ENCODE data around the gene DTYMK. TPM values are rescaled to one million over a fixed set of nuclear protein-coding genes. Genes with fewer than 3 reads are reported as not detected.
A peak's percentile ranks its signal among the peaks of the same experiment; 100 is the strongest.

Gene DTYMK
- total RNA-seq, 1 donor from 2014 or later, result 48.2 TPM

GRCh38 chr2:241649927-241650326, 36.7 kb downstream of the DTYMK start:
- no peak for DNase-seq (ENCODE audit: low read depth, low spot score)

GRCh38 chr2:241649404-241649803, 37.2 kb downstream of the DTYMK start:
- no peak for DNase-seq (ENCODE audit: low read depth, low spot score)

- no peak for DNase-seq (ENCODE audit: low read depth, low spot score)
Observed at GRCh38 chr2:241648453-241648852, 38.2 kb downstream of the DTYMK start.

GRCh38 chr2:241645915-241646645, 40.5 kb downstream of the DTYMK start:
- DNase-seq (ENCODE audit: low read depth, low spot score), result no peak

DNA sequence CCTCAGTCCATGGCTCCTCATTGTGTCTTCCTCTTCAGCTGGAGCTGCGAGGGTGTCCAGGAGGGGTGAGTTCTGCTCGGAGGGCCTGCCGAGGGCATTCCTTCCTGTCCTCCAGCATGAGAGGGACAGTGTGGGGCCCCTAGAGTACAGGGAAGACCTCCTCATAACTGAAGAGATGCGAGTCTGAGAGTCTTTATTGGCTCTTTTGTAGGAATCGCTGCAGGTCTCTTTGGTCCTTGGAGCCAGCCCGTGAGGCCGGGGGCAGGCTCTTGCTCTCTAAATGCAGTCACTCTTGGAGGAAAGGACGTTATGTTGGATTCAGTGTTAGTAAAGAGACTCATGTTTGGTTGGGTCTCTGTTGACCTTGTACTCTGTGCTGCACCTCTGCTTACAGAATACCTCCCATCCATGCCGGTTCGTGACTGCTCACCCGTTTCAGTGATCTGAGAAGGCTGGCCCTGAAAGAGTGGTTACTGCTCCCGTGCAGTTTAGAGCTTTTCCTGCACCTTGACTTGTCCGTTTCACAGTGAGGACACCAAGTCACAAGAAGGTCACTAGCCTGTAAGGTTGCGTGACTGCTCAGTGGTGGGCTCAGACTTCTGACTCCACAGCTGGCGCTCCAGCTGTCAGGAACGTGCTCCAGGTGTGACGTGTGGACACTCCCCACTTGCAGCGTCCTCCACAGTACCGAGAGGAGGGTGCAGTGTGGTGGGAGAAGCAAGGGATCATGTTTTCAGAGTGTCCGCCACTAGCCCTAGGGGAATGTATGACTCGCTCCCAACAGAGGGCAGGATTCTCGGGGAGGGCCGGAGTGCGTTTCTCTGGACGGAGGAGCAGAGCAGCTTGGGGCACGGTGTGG, 41.3 kb downstream of the DTYMK start:
- DNase-seq (ENCODE audit: low read depth, low spot score), result no peak

- DNase-seq (ENCODE audit: low read depth, low spot score), result no peak
Observed at GRCh38 chr2:241641631-241642030, 45.0 kb downstream of the DTYMK start.

GRCh38 chr2:241640165-241640795, 46.3 kb downstream of the DTYMK start:
- DNase-seq (ENCODE audit: low read depth, low spot score), result no peak

GRCh38 chr2:241639385-241639784, 47.2 kb downstream of the DTYMK start:
- no peak for DNase-seq (ENCODE audit: low read depth, low spot score)

DNA sequence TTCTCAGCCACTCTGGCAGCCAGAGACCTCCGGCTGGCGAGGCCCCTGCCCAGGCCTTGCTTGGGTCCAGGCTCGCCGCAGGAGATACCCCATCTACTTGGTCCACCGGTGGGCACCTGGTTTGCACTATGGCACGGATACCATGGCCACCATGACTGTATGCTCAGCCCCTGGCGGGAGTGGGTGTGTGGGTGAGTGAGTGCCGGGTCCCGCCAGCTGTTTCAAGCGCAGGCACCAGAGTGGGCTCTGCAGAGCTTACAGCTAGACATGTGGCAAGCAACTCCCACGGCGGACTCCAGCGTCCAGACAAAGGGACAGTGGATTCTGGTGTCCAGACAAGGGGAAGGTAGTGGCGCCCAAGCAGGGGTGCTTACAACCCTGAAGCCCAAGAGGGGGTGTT, 47.7 kb downstream of the DTYMK start:
- no peak for DNase-seq (ENCODE audit: low read depth, low spot score)

DNA sequence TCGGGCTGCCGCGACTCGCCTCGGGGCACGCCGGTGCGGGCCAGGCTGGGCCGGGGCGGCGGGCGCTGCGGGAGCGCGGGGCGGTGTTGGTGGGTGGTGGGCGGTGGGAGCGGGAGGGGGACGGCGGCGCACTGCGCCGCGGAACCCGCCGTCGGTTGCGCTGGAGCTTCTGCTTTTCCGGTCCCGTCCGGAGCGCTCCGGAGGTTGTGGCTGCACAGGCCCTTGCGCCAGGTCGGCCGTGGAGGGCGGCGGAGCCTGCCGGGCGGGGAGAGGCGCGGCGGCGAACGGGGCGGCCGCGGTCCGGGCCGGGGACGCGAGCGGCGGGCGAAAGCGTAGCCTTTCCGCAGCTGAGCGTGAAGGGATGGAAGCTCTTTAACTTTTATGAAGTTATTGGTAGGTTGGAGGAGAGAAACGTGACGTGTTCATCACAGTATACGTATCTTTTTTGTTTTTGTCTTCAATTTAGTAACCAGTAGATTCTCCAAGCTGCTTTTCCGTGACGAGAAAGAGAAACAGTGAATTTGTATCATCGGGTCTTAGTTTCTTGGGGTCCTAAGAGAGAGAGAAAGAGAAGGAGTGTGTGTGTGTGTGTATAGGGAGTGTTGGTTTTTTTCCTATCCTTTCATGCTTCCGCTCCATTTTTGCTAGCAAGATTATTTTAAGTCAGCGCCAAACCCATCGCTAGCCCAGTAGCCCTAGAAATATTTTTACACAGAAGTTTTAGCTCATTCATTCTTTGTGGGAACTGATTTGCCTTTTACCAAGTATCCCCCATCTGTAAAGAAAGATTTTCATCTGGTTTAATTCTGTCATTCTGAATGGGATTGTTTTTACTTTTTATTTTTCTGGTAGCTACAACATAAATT, 48.6 kb downstream of the DTYMK start:
- no peak for DNase-seq (ENCODE audit: low read depth, low spot score)

DNA sequence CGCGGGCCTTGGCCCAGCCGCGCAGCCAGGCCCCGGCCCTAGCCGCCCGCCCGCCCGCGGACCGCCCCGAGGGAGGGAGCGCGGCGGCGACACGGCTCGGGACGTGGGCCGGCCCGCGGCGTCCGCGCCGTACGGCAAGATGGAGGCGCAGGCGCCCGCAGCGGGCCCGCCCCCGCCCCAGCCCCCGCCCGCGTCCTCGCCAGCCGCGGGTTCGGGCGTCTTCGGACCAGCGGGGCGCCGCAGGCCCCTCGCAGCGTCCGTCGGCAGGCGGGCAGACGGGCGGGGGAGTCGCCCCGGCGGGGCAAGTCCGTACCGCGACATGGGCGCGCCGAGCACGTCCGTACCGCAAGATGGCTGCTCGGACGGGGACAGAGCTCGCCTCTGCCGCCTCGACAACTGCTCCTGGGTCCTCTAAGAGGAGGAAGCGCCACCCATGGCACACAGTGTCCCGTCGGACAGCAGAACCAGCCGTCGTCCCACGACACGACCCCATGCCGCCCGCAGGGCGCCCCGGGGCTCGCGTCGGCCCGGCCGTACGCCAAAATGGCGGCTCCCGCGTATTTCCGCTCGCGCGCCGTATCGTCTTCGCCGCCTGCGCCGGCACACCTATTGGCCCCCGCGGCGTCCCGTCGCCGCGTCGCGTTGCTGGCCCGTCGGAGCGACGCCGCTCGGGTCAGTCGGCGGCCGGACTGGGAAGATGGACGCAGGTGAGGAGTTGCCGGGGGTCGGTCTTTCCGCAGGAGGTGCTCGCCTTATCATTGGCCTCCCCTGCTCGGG, 49.4 kb downstream of the DTYMK start, which contains the start of the genes ATG4B and THAP4:
Gene ATG4B (plus strand): TSS at position 676 of the 777 bp plus-strand sequence. CDS start 22 bp downstream, at position 698.
Gene THAP4 (minus strand): TSS at position 141 of the 777 bp plus-strand sequence. CDS start 141 bp downstream, outside the sequence.
- peak; percentile 52 for DNase-seq (ENCODE audit: low read depth, low spot score)

GRCh38 chr2:241636182-241637017, 50.2 kb downstream of the DTYMK start:
- DNase-seq (ENCODE audit: low read depth, low spot score), result no peak

DNA sequence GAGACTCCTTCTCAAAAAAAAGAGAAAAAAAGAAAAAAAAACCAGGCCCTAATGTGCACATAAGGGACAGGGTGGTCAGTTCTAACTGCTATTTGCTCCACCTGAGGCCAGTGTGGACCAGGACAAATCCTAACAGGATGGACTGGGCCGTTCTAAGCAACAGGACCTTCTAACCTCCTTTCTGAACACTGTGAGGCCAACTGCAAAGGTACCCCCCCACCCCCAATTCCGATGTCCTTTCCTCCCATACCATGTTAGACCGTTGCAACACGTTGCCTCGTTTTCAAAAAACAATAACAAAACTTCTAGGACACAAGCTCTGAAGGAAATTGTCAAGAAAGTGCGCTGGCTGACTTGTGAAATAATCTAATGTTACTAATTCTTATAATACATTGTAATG, 50.9 kb downstream of the DTYMK start:
- DNase-seq (ENCODE audit: low read depth, low spot score), result no peak

- DNase-seq (ENCODE audit: low read depth, low spot score), result no peak
Observed at GRCh38 chr2:241633561-241633960, 53.1 kb downstream of the DTYMK start.

DNA sequence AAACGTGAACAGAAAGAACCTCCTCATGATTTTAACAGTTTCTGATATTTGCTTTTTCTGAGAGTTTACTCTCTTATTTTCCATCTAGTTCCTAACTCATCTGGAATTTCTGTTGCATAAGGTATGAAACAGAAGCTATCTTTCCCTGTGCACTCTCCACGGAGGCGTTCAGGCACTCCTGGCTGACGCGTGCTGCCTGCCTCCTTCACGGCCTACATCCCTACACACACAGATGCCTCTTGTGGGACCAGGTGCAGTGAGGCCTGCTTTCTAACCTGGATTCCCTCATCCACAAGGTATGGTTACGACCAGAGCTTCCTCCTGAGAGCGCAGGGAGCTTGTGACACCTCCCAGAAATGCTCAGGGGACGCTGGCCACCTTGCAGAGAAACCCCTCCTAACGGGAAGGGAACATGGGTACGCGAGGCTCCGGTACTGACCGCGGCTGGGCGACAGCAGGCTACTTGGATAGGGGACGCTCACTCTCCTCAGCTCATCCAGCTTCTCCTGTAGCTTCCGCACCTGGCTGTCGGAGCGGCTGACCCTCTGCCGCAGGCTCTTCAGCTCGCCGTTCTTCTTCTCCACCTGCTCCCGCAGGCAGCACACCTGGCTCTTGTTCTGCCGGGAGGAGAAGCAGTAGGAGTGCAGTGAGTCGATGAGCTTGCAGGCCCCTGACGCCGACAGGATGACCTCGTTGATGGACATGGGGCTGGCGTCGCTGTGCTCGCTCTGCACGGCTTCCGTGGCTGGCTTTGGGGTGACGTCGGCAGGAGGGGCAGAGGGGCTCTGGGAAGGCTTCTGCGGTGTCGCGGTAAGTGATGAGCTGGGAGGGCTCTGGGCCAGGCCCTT, 53.9 kb downstream of the DTYMK start:
- no peak for DNase-seq (ENCODE audit: low read depth, low spot score)

DNA sequence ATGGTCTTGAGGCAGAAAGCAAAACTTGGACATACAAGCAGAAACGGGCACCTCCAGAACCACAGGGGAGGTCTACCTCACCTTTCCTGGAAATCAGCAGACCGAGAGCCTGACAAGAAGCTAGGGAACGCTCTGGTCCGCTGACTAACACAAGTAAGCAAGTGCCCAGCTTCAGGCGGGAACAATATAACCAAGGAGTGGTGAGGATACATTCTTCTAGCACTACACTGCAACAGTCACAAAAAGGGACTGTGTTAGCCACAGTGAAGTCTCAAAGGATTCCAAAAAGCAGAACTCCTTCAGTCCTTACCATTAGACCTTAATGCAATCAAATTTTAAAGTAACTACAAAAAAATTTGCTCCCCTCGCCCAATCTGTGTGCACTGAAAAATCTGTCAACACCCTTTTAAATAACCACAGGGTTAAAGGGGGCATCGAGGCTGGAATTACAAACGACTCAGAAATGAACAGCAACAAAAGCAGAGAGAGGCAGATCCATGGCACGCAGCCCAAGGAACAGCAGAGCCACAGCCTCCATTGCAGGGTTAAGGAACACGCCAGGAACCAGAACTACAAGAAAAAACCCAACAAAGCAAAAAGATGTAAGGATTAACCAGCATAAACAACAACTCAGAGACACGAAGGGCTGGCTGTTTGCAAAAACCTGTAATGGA, 56.7 kb downstream of the DTYMK start:
- DNase-seq (ENCODE audit: low read depth, low spot score), result no peak

DNA sequence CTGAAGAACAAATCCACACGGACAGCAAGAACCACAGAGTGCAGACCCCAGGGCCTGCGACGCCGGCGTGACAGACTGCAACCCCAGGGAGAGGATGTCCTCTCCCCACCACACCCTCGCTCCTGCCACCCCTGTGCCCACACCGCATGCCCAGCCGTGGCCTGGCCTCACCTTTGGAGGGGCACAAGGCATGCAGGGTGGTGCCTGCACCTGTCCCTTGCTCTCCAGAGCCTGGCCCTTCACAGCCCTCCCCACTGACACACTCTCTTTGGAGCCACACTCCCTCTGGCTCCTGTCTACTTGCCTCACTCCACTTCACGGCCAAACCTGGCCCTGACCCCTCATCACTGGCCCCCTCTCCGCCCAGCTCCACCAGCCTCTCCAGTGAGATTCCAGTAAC, 58.9 kb downstream of the DTYMK start:
- DNase-seq (ENCODE audit: low read depth, low spot score), result no peak
